Activated T-cell treated with anti-CD3 and anti-CD28 coated beads, Interleukin-2, amount 50 U/mL, for 24 hours (primary cell): ENCODE data around the gene TEX29.

Experiments
- DNase-seq: peaks from one replicate; pipeline ENCODE4 v3.0.0-alpha.2; 2020
- H3K27ac Mint-ChIP-seq: 2 replicates; pipeline ENCODE4 v1.8.0; 2020; ENCODE audit warnings: mild to moderate bottlenecking, mixed read lengths
- H3K27me3 Mint-ChIP-seq: 2 replicates; pipeline ENCODE4 v1.8.0; 2020; ENCODE audit warnings: mixed read lengths
- H3K36me3 Mint-ChIP-seq: 2 replicates; pipeline ENCODE4 v1.8.0; 2020; ENCODE audit warnings: low read depth, mixed read lengths
- H3K4me1 Mint-ChIP-seq: 2 replicates; pipeline ENCODE4 v1.8.0; 2020; ENCODE audit warnings: low read depth, mixed read lengths
- H3K4me3 Mint-ChIP-seq: 2 replicates; pipeline ENCODE4 v1.8.0; 2020; ENCODE audit warnings: mild to moderate bottlenecking, moderate library complexity, mixed read lengths
- H3K9me3 Mint-ChIP-seq: 2 replicates; pipeline ENCODE4 v1.8.0; 2020; ENCODE audit warnings: mixed read lengths

TEX29 gene

GRCh38 chr13:111359237-111359915 is 38.9 kb downstream of the TEX29 start:
- no peak for DNase-seq
- Mint-ChIP-seq H3K36me3 (no peaks in the 10 kb centered on the region), H3K27ac (no peak overlapping the region), H3K4me3 (no peak overlapping the region), H3K4me1 (peaks cover 9% of the 10 kb centered on the region), H3K27me3 (peaks cover 21% of the 10 kb centered on the region), H3K9me3 (no peaks in the 10 kb centered on the region)

GRCh38 chr13:111359930-111360329 is 39.5 kb downstream of the TEX29 start:
- Mint-ChIP-seq H3K4me3 (no peak overlapping the region), H3K36me3 (no peaks in the 10 kb centered on the region), H3K27ac (no peak overlapping the region), H3K9me3 (no peaks in the 10 kb centered on the region), H3K27me3 (peaks cover 21% of the 10 kb centered on the region), H3K4me1 (peaks cover 4% of the 10 kb centered on the region)
- no peak for DNase-seq

GRCh38 chr13:111360452-111360851 is 40.0 kb downstream of the TEX29 start:
- Mint-ChIP-seq H3K36me3 (no peaks in the 10 kb centered on the region), H3K4me1 (no peaks in the 10 kb centered on the region), H3K27me3 (peaks cover 21% of the 10 kb centered on the region), H3K4me3 (no peak overlapping the region), H3K27ac (no peak overlapping the region), H3K9me3 (no peaks in the 10 kb centered on the region)
- DNase-seq = no peak

- Mint-ChIP-seq H3K4me3 (no peak overlapping the region), H3K9me3 (no peaks in the 10 kb centered on the region), H3K36me3 (no peaks in the 10 kb centered on the region), H3K27me3 (peaks cover 21% of the 10 kb centered on the region), H3K27ac (no peak overlapping the region), H3K4me1 (no peaks in the 10 kb centered on the region)
- no peak for DNase-seq
These were observed 40.8 kb downstream of the TEX29 start for GRCh38 chr13:111361046-111361872.

GRCh38 chr13:111361873-111362648 is 41.6 kb downstream of the TEX29 start:
- no peak overlapping the region for H3K27ac Mint-ChIP-seq
- H3K36me3 Mint-ChIP-seq = no peaks in the 10 kb centered on the region
- DNase-seq = no peak
- peaks cover 21% of the 10 kb centered on the region for H3K27me3 Mint-ChIP-seq
- no peak overlapping the region for H3K4me3 Mint-ChIP-seq
- no peaks in the 10 kb centered on the region for H3K9me3 Mint-ChIP-seq
- no peaks in the 10 kb centered on the region for H3K4me1 Mint-ChIP-seq

GRCh38 chr13:111363121-111363520 is 42.7 kb downstream of the TEX29 start:
- Mint-ChIP-seq H3K4me1 (no peaks in the 10 kb centered on the region), H3K27ac (no peak overlapping the region), H3K36me3 (no peaks in the 10 kb centered on the region), H3K4me3 (no peak overlapping the region), H3K27me3 (peaks cover 21% of the 10 kb centered on the region), H3K9me3 (no peaks in the 10 kb centered on the region)
- no peak for DNase-seq

GRCh38 chr13:111363591-111363990 is 43.1 kb downstream of the TEX29 start:
- Mint-ChIP-seq H3K4me3 (no peak overlapping the region), H3K27me3 (peaks cover 21% of the 10 kb centered on the region), H3K9me3 (no peaks in the 10 kb centered on the region), H3K4me1 (no peaks in the 10 kb centered on the region), H3K27ac (no peak overlapping the region), H3K36me3 (no peaks in the 10 kb centered on the region)
- no peak for DNase-seq

- Mint-ChIP-seq H3K36me3 (no peaks in the 10 kb centered on the region), H3K27me3 (peaks cover 21% of the 10 kb centered on the region), H3K4me1 (no peaks in the 10 kb centered on the region), H3K27ac (no peak overlapping the region), H3K4me3 (no peak overlapping the region), H3K9me3 (no peaks in the 10 kb centered on the region)
- DNase-seq = no peak
These were observed 44.9 kb downstream of the TEX29 start for GRCh38 chr13:111365149-111366005.

- no peak overlapping the region for H3K27ac Mint-ChIP-seq
- DNase-seq = no peak
- no peaks in the 10 kb centered on the region for H3K4me1 Mint-ChIP-seq
- H3K27me3 Mint-ChIP-seq = peaks cover 13% of the 10 kb centered on the region
- no peak overlapping the region for H3K4me3 Mint-ChIP-seq
- no peaks in the 10 kb centered on the region for H3K36me3 Mint-ChIP-seq
- H3K9me3 Mint-ChIP-seq = no peaks in the 10 kb centered on the region
These were observed 46.9 kb downstream of the TEX29 start for GRCh38 chr13:111367340-111367739.

GRCh38 chr13:111368091-111368490 is 47.6 kb downstream of the TEX29 start:
- Mint-ChIP-seq H3K27me3 (peaks cover 6% of the 10 kb centered on the region), H3K4me3 (no peak overlapping the region), H3K27ac (no peak overlapping the region), H3K9me3 (no peaks in the 10 kb centered on the region), H3K36me3 (no peaks in the 10 kb centered on the region), H3K4me1 (peaks cover 6% of the 10 kb centered on the region)
- no peak for DNase-seq

GRCh38 chr13:111370147-111370546 is 49.7 kb downstream of the TEX29 start:
- Mint-ChIP-seq H3K27me3 (no peaks in the 10 kb centered on the region), H3K9me3 (no peaks in the 10 kb centered on the region), H3K27ac (no peak overlapping the region), H3K36me3 (no peaks in the 10 kb centered on the region), H3K4me3 (no peak overlapping the region), H3K4me1 (peaks cover 6% of the 10 kb centered on the region)
- no peak for DNase-seq

GRCh38 chr13:111370570-111371535 is 50.4 kb downstream of the TEX29 start:
- no peaks in the 10 kb centered on the region for H3K9me3 Mint-ChIP-seq
- DNase-seq = no peak
- no peak overlapping the region for H3K4me3 Mint-ChIP-seq
- H3K27ac Mint-ChIP-seq = no peak overlapping the region
- no peaks in the 10 kb centered on the region for H3K36me3 Mint-ChIP-seq
- peaks cover 6% of the 10 kb centered on the region for H3K4me1 Mint-ChIP-seq
- no peaks in the 10 kb centered on the region for H3K27me3 Mint-ChIP-seq

- H3K27ac Mint-ChIP-seq = no peak overlapping the region
- peaks cover 6% of the 10 kb centered on the region for H3K4me1 Mint-ChIP-seq
- H3K36me3 Mint-ChIP-seq = no peaks in the 10 kb centered on the region
- no peaks in the 10 kb centered on the region for H3K27me3 Mint-ChIP-seq
- DNase-seq = no peak
- no peaks in the 10 kb centered on the region for H3K9me3 Mint-ChIP-seq
- no peak overlapping the region for H3K4me3 Mint-ChIP-seq
These were observed 51.3 kb downstream of the TEX29 start for GRCh38 chr13:111371720-111372119.
